Vagina (tissue), 2 donors: ENCODE measurements around the gene B4GALNT4.

ENCODE experiments used
- CTCF ChIP-seq, 3 experiments: fragments of 450-650 bp in 2 of 3; fragments of 200-600 bp in 1 of 3; sonication (generic) in 1 of 3; IDR thresholded peaks; one replicate each; pipeline ENCODE4 v1.5.1; 2017 to 2019; ENCODE audit warnings: antibody characterized with exemption in 3 of 3, mild to moderate bottlenecking in 2 of 3, moderate library complexity in 2 of 3
- POLR2A ChIP-seq, 2 donors: fragments of 450-650 bp; IDR thresholded peaks; one replicate each; pipeline ENCODE4 v1.6.1; 2017; ENCODE audit warnings: antibody characterized with exemption in 2 of 2, mild to moderate bottlenecking in 2 of 2, moderate library complexity in 2 of 2
- POLR2AphosphoS5 ChIP-seq, 2 donors: sonication (generic); formaldehyde crosslinking; IDR thresholded peaks; one replicate each; pipeline ENCODE4 v1.9.0; 2017; ENCODE audit warnings: antibody characterized with exemption in 2 of 2, mild to moderate bottlenecking in 2 of 2, low read depth in 1 of 2; ENCODE audit not compliant: insufficient read depth in 1 of 2

- TF ChIP-seq CTCF (IDR thresholded peaks at IDR 0.05) (no peak), POLR2AphosphoS5 (IDR thresholded peaks at IDR 0.05; ENCODE audit: insufficient read depth in 1 of 2, low read depth in 1 of 2) (no peak), POLR2A (IDR thresholded peaks at IDR 0.05) (no peak)
Observed at GRCh38 chr11:376531-377173, 7.4 kb downstream of the B4GALNT4 start.
